ENCODE results near the gene EXT2.

EXT2 gene

DNA sequence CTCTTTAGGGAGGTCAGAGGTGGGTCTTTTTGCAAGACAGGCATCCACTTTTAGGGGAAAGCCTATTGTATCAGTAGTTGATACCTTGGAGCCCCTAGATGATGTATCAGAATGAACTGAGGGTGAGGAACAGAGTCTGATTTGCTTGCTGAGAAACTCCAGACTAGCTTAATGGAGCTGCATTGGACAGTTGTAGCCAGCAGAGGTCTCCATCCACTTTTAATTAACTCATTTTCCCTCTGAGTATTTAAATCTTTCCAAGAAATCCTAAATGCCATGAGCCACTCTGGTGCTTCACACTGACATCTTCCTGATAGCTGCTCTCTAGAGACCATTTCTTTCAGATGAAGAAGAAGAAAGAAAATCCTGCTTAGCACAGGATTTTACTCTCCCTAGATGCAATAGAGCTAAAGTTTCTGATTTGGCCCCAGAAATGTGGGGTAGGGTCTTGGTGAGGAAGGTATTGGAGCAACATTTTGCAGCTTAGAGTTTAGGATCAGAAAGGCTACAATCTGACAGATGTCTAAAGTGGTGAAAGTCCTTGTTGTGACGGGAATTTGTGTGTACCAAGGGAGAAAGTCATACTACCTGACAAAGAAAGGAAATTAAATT is 38.0 kb downstream of the EXT2 start:
- DNase-seq (ENCODE audit: low read depth in 2 of 2, low spot score in 1 of 2): no peak

DNA sequence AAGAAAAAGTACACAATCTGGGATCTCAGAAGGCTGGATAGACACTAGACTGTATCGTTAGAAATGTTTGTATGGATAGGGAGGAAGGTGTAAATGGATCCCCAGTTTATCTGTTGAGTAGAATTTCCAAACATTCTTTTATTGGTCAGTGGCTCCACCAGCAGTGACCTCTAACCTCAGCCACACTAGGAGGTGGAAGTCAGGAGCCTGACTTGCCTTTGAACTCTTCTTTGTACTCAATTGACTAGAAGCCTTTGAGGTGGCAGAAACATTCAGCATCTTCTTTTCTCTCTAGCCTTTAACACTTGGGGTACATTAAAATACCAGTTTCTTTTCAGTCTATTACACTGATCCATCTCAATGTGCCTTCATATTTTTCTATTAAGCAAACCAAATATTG is 39.1 kb downstream of the EXT2 start:
- no peak for DNase-seq (ENCODE audit: low read depth in 2 of 2, low spot score in 1 of 2)

DNA sequence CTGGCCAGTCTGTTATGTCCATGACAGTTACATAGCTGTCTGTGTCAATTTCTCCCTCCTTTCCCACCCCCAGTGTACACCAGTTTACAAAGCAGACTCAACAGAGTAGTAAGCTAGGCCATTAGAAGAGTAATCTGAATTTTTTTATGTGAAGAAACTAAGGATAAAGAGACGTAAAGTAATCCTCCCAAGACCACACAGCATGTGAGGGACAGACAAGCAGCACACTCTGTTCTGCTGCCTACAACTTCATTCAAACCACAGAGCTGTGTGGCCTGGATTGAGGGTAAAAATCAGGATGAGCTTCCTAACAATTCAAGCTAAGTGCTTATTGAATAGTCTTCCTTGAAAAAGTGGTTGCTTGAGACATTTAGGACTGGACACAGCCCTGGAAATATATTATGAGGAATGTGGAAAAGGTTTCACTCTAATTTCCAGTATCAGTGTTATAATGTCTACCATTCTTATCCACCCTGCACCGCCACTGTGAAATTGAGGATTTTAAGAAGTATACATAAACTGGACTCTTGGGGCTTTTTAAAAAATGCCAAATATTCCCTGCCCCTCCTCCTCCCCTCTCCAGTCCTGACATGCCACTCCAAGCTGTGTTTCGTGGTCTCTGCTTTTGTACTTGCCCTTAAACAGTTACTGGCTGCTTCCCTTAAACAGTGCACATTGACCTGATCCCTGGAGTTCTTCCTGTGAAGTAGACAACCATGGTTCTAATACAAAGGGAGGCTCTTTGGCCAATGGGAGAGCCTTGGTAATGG is 40.9 kb downstream of the EXT2 start:
- DNase-seq (ENCODE audit: low read depth in 2 of 2, low spot score in 1 of 2): no peak

- no peak for DNase-seq (ENCODE audit: low read depth in 2 of 2, low spot score in 1 of 2)
These were observed 41.6 kb downstream of the EXT2 start for GRCh38 chr11:44137057-44137456.

DNA sequence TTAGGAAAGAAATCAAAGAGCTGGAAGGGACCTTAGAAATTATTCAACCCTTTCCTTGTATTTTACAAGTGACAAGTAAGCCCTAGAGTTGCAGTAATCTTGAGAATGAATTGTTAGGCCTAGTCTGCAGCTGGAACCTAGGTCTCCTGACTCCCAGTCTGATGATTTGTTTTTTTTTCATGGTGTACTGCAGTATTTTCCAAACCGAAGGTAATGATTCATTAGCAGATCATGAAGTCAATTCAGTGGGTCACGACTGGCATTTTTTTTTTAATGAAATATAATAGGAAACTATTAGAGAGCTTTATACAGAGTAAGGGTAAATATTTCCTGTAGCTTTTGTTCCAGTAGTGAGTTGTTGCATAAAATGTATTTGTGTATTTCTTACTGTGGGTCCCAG is 42.8 kb downstream of the EXT2 start:
- DNase-seq (ENCODE audit: low read depth in 2 of 2, low spot score in 1 of 2): no peak

DNA sequence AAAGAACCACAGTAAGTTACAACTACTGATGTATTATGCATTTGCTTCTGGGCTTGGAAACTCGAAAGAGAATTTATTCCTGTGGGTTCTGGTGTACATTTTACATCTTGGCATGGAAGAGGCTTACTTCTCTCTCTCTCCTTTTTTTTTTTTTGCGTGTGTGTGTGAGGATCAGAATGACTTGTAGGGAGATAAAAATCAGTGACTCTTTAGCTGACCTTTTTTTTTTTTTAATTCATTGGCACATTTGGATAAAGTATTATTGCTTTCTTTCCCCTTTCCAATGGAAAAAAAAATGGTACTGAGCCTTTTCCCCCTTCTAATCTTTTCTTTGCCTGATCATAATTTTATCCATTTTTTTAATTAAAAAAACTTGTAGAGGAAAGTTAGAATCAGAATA is 43.5 kb downstream of the EXT2 start:
- no peak for DNase-seq (ENCODE audit: low read depth in 2 of 2, low spot score in 1 of 2)

DNA sequence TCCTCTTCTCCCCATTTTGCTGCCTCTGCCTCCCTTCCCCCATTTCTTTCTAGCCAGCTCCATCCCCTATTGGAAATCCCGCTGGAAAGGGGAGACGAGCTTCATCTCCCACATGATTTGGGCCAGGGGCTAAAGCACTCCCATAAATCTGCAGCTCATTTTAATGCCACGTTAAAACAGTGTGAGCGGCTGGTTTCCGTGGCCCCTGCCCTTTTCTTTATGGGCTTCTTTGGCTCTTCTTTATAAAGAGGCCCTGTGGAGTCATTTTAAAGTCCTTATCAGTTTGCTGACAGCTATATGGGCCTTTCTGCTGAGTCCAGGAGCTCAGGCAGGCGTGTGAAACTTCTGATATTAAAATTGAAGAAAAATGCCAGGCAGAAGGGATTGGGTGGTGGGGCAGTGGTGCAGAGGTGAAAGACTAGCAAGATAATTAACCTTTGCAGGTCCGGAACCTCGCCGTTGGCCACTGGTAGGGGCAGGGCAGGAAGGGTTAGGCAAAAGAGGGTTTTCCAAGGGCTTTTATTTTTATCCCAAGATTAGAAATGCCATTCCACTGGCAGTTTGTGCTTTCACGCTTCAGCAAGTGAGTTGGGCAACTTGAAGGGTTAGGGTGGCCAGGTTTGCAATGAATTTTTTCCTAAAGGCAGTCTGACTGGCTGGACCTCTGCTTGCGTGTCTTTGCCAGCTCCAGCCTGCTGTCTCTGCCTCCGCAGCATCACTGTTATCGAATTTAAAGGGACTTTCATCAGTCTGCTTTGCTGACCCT is 44.3 kb downstream of the EXT2 start:
- DNase-seq (ENCODE audit: low read depth in 2 of 2, low spot score in 1 of 2): no peak

- no peak for DNase-seq (ENCODE audit: low read depth in 2 of 2, low spot score in 1 of 2)
These were observed 44.9 kb downstream of the EXT2 start for GRCh38 chr11:44140372-44140771.

- DNase-seq (ENCODE audit: low read depth in 2 of 2, low spot score in 1 of 2): no peak
These were observed 45.3 kb downstream of the EXT2 start for GRCh38 chr11:44140805-44141204.

- DNase-seq (ENCODE audit: low read depth in 2 of 2, low spot score in 1 of 2): no peak
These were observed 48.8 kb downstream of the EXT2 start for GRCh38 chr11:44143987-44144909.

- DNase-seq (ENCODE audit: low read depth in 2 of 2, low spot score in 1 of 2): no peak
These were observed 49.7 kb downstream of the EXT2 start for GRCh38 chr11:44145011-44145775.

DNA sequence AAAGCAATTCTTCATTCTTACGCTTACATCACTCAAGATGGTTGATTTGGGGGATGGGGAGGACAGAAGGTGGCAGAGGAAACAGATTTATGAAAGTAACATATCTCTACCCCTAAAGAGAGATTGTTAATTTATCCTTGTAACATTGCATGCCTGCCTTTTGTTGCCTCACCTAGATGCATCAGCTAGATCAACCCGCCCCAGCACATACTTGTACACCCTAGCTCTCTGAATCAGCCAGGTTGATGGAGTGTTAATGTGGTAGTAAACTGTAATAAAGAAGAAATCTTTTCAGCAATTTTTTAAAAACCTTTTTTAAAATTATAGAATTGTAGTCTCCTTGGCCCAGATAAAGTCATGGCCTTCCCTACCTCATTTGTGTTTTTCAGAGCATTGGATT is 51.5 kb downstream of the EXT2 start:
- no peak for DNase-seq (ENCODE audit: low read depth in 2 of 2, low spot score in 1 of 2)

DNA sequence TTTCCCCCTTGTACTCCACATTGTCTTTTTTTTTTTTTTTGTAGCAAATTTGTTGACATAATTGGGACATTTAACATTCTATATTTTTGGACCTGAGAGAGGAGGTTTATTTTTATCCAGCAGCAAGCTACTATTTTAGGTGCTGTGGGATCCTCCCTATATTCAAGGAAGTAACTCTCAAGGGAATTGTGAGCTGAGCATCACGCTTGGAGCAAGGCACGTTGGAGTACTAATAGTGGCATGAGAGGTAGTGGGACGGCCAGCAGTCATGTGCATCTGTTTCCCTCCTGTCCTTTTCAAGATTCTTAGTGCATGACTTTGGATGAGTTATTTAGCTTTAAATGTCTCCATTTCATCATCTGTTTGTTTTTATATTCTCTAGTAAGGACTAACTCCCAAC is 52.3 kb downstream of the EXT2 start:
- no peak for DNase-seq (ENCODE audit: low read depth in 2 of 2, low spot score in 1 of 2)

- DNase-seq (ENCODE audit: low read depth in 2 of 2, low spot score in 1 of 2): no peak
These were observed 54.2 kb downstream of the EXT2 start for GRCh38 chr11:44149651-44150050.

DNA sequence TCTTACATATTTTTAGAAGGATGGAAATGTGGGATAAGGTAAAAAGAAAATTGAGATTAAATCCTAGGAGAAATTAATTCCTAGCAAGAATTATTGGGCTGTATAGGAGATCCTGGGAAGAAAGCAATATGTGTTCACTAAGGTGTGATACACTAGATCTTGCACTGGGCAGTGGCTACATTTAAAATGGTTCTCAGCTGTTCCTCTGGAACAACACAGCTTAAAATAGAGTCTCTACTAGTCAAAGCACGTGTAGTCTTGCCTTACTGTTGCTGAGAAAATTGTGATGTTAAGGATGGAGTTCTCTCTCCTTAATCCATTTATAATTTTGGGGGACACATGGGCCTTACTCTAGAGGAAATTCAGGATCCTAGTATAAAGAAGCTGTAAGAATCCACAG is 54.9 kb downstream of the EXT2 start:
- DNase-seq (ENCODE audit: low read depth in 2 of 2, low spot score in 1 of 2): no peak

GRCh38 chr11:44157019-44157418 is 61.5 kb downstream of the EXT2 start:
- DNase-seq (ENCODE audit: low read depth in 2 of 2, low spot score in 1 of 2): no peak

DNA sequence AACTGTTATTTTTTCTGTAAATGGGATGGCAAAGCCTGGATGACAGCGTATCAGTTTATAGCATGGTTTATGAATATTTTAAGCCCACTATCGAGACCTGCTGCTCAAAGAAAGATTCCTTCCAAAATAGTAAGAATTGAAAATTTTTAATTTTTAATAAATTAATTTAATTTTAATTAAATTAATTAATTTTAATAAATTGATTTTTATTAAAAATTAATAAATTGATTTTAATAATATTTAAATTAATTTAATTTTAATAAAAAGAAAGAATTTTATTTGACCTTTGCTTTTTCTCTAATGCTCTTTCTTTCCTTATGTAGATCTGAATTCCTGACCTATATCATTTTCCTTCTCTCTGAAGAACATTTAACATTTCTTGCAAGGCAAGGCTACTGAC is 62.9 kb downstream of the EXT2 start:
- DNase-seq (ENCODE audit: low read depth in 2 of 2, low spot score in 1 of 2): no peak

DNA sequence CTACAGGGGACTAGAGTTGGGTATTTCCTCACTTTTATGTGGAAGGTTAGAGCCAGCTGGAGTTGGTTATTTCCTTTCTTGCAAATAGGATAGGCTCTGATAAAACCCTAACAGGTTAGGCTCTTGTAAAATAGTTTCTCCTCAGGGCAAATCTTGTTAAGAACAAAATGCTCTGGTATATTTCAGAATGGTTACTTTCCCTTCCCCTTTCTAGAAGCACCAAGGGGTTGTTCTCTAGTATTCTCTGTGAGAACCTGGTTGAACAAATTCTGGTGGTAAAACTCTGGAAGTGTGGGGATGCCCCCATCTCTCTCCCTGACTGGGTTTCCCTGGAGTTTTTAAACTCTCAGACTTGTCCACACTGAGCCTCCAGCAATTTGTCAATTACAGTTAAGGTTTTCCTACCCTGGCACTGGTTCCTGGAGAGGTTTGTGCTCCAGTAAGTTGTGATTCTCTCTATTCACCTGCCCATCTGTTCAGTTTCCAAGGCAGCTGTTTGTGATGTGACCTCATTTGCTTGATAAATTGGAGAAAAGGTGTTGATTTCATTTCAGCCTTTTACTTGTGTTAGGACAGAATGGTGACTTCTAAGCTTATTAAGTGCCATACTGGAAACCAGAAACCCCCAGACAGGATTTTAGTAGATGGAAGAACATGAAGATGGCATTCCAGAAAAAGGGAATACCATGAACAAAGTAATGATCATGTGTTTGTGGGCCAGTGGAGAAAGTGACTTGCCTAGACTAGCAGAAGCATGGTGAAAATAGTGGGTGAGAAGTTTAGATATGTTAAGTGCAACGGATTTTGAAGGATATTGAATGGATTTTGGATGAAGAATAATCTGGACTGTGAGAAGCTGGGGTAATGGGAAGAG is 64.6 kb downstream of the EXT2 start:
- DNase-seq (ENCODE audit: low read depth in 2 of 2, low spot score in 1 of 2): no peak

- DNase-seq (ENCODE audit: low read depth in 2 of 2, low spot score in 1 of 2): no peak
These were observed 66.5 kb downstream of the EXT2 start for GRCh38 chr11:44162004-44162403.

DNA sequence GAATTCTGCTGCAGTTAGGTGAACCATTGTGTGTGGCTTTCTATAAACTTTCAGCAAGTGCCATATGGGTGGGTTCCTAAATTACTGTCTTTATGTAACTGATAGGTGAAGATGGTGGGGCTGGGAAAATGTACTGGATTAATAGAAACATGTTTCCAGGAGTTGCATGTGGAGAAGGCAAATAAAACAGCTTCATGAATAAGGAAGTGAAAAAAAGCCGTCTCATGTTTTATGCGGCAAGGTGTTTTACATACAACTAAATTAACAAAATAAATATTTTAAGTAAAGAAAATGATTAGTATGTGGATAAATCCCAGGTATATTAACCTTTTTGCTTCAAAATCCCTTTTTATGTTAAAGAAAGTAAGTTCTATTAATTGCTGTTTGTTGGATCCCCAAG is 67.2 kb downstream of the EXT2 start:
- no peak for DNase-seq (ENCODE audit: low read depth in 2 of 2, low spot score in 1 of 2)
